Endothelial cell of umbilical vein (primary cell): ENCODE results near the gene DIS3L2. TPM values are rescaled to one million over a fixed set of nuclear protein-coding genes. Genes with fewer than 3 reads are reported as not detected.

Experiments
- BruUV-seq: library from RNA; stranded (reverse); fragments of 400-500 nt; replicated peaks from 2 replicates; lab custom pipeline; 2021; lab: Mats Ljungman, UMichigan
- CTCF ChIA-PET: fragments of 300-600, 350-600 bp; sonication (Branson Sonifier 250); formaldehyde crosslinking; loops from one replicate; lab custom pipeline; 2021; ENCODE audit warnings: antibody characterized with exemption, inconsistent platforms; lab: Charles Lee
- POLR2A ChIA-PET: fragments of 300-600, 350-600 bp; sonication (Branson Sonifier 250); formaldehyde crosslinking; loops from one replicate; lab custom pipeline; 2021; ENCODE audit warnings: antibody characterized with exemption, inconsistent platforms; lab: Charles Lee
- DNase-seq: peaks from one replicate; pipeline ENCODE4 v3.0.0-alpha.2; 2011; ENCODE audit warnings: low read depth, low spot score
- FAIRE-seq: peaks from 2 replicates; lab custom pipeline; 2011; peaks lifted over from hg19 to GRCh38; lab: Jason Lieb, UNC
- H2AFZ ChIP-seq: 2 replicates; pipeline ENCODE4 v1.6.0; 2012; ENCODE audit warnings: low read depth, low read length, control low read depth, inconsistent platforms
- H3K27ac ChIP-seq: 2 replicates; pipeline ENCODE4 v1.5.1; 2011; ENCODE audit warnings: low read depth, mild to moderate bottlenecking, control low read depth, low read length, moderate library complexity; ENCODE audit not compliant: insufficient read depth
- H3K27me3 ChIP-seq, 2 experiments: 2 replicates each; pipeline versions ENCODE4 v1.6.0 to v1.6.1; 2011; ENCODE audit warnings: low read length in 2 of 2, mixed read lengths in 1 of 2; ENCODE audit not compliant: control insufficient read depth in 2 of 2, insufficient read depth in 2 of 2
- H3K36me3 ChIP-seq, 2 experiments: 2 replicates in 1 of 2; 3 replicates in 1 of 2; pipeline ENCODE4 v1.5.1; 2011; ENCODE audit warnings: low read length in 2 of 2, mild to moderate bottlenecking in 1 of 2, moderate library complexity in 1 of 2; ENCODE audit not compliant: control insufficient read depth in 2 of 2, insufficient read depth in 2 of 2; ENCODE audit errors: extremely low read depth in 1 of 2
- H3K4me1 ChIP-seq: 3 replicates; pipeline ENCODE4 v1.5.1; 2011; ENCODE audit warnings: mild to moderate bottlenecking, low read length; ENCODE audit not compliant: control insufficient read depth, insufficient read depth; ENCODE audit errors: extremely low read depth
- H3K4me2 ChIP-seq: 2 replicates; pipeline ENCODE4 v1.6.1; 2011; ENCODE audit warnings: low read length, control low read depth, mixed read lengths; ENCODE audit not compliant: insufficient read depth
- H3K4me3 ChIP-seq, 3 experiments: fragments of 200-600 bp in 1 of 3; sonication (generic), shearing (Covaris generic) in 1 of 3; replicated peaks in 1 of 3; 2 replicates each; pipeline ENCODE4 v1.5.1; 2011 to 2016; ENCODE audit warnings: control low read depth in 3 of 3, low read length in 3 of 3, mild to moderate bottlenecking in 2 of 3, inconsistent platforms in 1 of 3, low read depth in 1 of 3, moderate library complexity in 1 of 3; ENCODE audit not compliant: insufficient read depth in 1 of 3
- H3K79me2 ChIP-seq: 2 replicates; pipeline ENCODE4 v1.6.0; 2012; ENCODE audit warnings: low read length, inconsistent platforms; ENCODE audit not compliant: control insufficient read depth, insufficient read depth
- H3K9ac ChIP-seq: replicated peaks from 2 replicates; pipeline ENCODE3; 2011; ENCODE audit warnings: low read length, control low read depth; ENCODE audit not compliant: insufficient read depth; ENCODE audit errors: extremely low read depth
- H3K9me1 ChIP-seq: replicated peaks from 3 replicates; pipeline ENCODE4 v1.6.0; 2011; ENCODE audit warnings: mild to moderate bottlenecking, low read length; ENCODE audit not compliant: control insufficient read depth, insufficient read depth; ENCODE audit errors: extremely low read depth
- H3K9me3 ChIP-seq: replicated peaks from 2 replicates; pipeline ENCODE4 v1.5.1; 2012; ENCODE audit warnings: low read length, inconsistent platforms; ENCODE audit not compliant: control insufficient read depth, insufficient read depth
- H4K20me1 ChIP-seq: replicated peaks from 2 replicates; pipeline ENCODE3; 2011; ENCODE audit warnings: mild to moderate bottlenecking, low read length; ENCODE audit not compliant: control insufficient read depth, insufficient read depth; ENCODE audit errors: extremely low read depth
- FOS ChIP-seq: IDR thresholded peaks from 2 replicates; pipeline ENCODE4 v1.6.1; 2011; ENCODE audit warnings: mild to moderate bottlenecking, low read length, moderate library complexity, borderline replicate concordance; ENCODE audit not compliant: insufficient read depth
- JUN ChIP-seq: IDR thresholded peaks from 2 replicates; pipeline ENCODE4 v1.6.1; 2011; ENCODE audit warnings: borderline replicate concordance, low read depth; ENCODE audit not compliant: insufficient read length, insufficient read depth
- MYC ChIP-seq: IDR thresholded peaks from one replicate; pipeline ENCODE4 v1.6.1; 2011; ENCODE audit warnings: mild to moderate bottlenecking, low read depth, low read length
- POLR2A ChIP-seq: IDR thresholded peaks from 2 replicates; pipeline ENCODE4 v1.6.1; 2012; ENCODE audit warnings: low read depth, mild to moderate bottlenecking, control low read depth, low read length
- dilution Hi-C: fragments of 300-500 bp; cut with MboI; formaldehyde crosslinking; loops from one replicate; pipeline ENCODE4 v1.15.0; 2019; ENCODE audit warnings: low sequenced_read_pairs; ENCODE audit not compliant: extremely low pct_ligation_motif_present
- intact Hi-C: fragments of 100-400 bp; cut with micrococcal nuclease; formaldehyde crosslinking; loops from one replicate; pipeline ENCODE4 v1.10.0; 2022
- polyA plus RNA-seq, 4 experiments: library from polyadenylated mRNA; depleted of rRNA in 3 of 4; stranded (reverse) in 3 of 4; unstranded in 1 of 4; fragments of >200 nt; gene quantifications; 2 replicates each; pipeline versions ENCODE4 v1.2.1 to v1.2.3, GENCODE V29; 2011 to 2012; ENCODE audit warnings: missing spikeins in 1 of 4
- total RNA-seq: library from RNA; stranded (reverse); gene quantifications from 2 replicates; pipeline ENCODE4 v1.2.3, GENCODE V29; 2021
- TF ChIP-seq, protein P1 (sequence below), 2 donors: IDR thresholded peaks; 1 replicate in 1 of 2; 2 replicates in 1 of 2; pipeline ENCODE4 v1.5.1; 2011; ENCODE audit warnings: low read length in 2 of 2, mild to moderate bottlenecking in 2 of 2, moderate library complexity in 2 of 2, control low read depth in 1 of 2, inconsistent platforms in 1 of 2, low read depth in 1 of 2; ENCODE audit not compliant: insufficient read depth in 1 of 2; ENCODE audit errors: extremely low read depth in 1 of 2
- TF ChIP-seq, protein P2 (sequence below): IDR thresholded peaks from 2 replicates; pipeline ENCODE4 v1.6.1; 2011; ENCODE audit not compliant: insufficient read depth, insufficient read length

DIS3L2 gene
- total and polyA plus RNA-seq, 2 donors (not counting 3 experiments of a cell fraction or from before 2014, with no cell fraction given), result 14.6 to 31.2 TPM

DNA sequence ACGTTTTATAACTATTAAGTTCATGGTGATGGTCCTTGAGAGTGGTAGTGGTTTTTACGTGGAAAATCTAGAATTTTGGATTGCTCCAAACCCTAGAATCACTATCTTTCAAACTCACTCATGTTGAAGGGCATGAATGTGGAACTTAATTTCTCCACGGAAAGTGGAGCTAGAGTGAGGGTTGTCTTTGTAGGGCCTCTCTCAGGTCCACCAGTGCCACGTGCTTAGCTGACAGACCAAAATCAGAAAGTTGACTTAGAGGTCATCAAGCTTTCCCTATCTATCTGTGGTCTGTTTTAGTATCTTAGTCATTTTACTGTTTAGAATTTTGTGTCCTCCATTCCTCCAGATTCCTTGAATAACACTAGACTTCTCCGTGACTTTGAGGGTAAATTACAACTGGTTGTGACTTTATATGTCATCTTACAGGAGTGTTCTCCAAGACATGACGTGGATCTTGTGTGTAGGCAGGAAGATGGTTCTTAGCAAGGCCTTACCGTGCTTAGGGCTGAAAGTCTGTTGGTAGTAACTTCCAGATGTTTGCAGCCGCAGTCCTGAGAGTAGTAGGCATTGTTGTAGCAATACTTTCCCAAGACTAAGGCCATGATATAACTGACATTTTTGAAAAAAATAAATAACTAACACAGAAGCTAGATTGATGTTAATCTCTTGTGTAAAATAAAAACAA lies 26.8 kb downstream of the DIS3L2 start:
- Histone ChIP-seq H3K9me3 (no peaks in the 10 kb centered on the region), H3K9ac (no peak overlapping the region), H3K4me2 (no peak overlapping the region), H3K4me3 (no peak overlapping the region), H3K9me1 (no peaks in the 10 kb centered on the region), H2AFZ (no peak overlapping the region), H3K36me3 (no peaks in the 10 kb centered on the region), H4K20me1 (no peaks in the 10 kb centered on the region), H3K27me3 (no peaks in the 10 kb centered on the region), H3K4me1 (peaks cover 8% of the 10 kb centered on the region), H3K79me2 (peaks cover 20% of the 10 kb centered on the region), H3K27ac (no peak overlapping the region)
- FAIRE-seq, result no peak
- no TSS peak for BruUV-seq
- no peak for DNase-seq
- ChIA-PET CTCF (no interaction called here), POLR2A (no interaction called here)
- intact Hi-C loops, result no loop called here
- no peak for TF ChIP-seq JUN
- TF ChIP-seq POLR2A, result no peak
- no peak for TF ChIP-seq FOS
- TF ChIP-seq, protein P1, sequence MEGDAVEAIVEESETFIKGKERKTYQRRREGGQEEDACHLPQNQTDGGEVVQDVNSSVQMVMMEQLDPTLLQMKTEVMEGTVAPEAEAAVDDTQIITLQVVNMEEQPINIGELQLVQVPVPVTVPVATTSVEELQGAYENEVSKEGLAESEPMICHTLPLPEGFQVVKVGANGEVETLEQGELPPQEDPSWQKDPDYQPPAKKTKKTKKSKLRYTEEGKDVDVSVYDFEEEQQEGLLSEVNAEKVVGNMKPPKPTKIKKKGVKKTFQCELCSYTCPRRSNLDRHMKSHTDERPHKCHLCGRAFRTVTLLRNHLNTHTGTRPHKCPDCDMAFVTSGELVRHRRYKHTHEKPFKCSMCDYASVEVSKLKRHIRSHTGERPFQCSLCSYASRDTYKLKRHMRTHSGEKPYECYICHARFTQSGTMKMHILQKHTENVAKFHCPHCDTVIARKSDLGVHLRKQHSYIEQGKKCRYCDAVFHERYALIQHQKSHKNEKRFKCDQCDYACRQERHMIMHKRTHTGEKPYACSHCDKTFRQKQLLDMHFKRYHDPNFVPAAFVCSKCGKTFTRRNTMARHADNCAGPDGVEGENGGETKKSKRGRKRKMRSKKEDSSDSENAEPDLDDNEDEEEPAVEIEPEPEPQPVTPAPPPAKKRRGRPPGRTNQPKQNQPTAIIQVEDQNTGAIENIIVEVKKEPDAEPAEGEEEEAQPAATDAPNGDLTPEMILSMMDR (IDR thresholded peaks at IDR 0.05; ENCODE audit: extremely low read depth in 1 of 2, insufficient read depth in 1 of 2, low read depth in 1 of 2, low read length in 2 of 2), result no peak
- TF ChIP-seq MYC, result no peak
- TF ChIP-seq, protein P2, sequence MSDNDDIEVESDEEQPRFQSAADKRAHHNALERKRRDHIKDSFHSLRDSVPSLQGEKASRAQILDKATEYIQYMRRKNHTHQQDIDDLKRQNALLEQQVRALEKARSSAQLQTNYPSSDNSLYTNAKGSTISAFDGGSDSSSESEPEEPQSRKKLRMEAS, result no peak
- dilution Hi-C loops, result no loop called here
